Measurements from ENCODE around the gene SNX9.

SNX9 gene

DNA sequence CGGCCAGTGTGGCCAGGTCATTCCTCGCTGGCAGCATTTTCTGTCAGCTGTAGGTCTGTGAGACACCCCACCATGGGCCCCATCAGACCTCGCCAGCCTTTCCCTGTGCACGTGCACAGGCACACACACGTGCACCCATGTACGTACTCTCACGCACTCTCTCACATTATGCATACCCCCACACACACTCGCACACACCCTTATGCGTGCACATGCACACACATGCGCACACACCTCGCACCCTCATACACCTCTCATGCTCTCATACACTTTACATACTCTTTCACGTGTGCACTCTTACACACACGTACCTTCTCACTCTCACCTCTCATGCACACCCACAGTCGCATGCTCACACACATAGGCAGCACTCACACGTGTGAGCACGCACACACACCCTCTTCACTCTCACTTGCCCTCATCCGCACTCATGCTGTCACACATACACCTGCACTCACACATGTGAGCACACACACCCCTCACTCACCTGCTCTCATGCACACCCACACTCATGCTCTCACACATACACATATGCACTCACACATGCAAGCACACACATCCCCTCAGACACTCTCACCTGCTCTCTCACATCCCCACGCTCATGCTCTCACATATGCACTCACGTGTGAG, 46.7 kb downstream of the SNX9 start:
- no peak for TF ChIP-seq ZFX (IDR thresholded peaks at IDR 0.05)
- TF ChIP-seq, protein P1, sequence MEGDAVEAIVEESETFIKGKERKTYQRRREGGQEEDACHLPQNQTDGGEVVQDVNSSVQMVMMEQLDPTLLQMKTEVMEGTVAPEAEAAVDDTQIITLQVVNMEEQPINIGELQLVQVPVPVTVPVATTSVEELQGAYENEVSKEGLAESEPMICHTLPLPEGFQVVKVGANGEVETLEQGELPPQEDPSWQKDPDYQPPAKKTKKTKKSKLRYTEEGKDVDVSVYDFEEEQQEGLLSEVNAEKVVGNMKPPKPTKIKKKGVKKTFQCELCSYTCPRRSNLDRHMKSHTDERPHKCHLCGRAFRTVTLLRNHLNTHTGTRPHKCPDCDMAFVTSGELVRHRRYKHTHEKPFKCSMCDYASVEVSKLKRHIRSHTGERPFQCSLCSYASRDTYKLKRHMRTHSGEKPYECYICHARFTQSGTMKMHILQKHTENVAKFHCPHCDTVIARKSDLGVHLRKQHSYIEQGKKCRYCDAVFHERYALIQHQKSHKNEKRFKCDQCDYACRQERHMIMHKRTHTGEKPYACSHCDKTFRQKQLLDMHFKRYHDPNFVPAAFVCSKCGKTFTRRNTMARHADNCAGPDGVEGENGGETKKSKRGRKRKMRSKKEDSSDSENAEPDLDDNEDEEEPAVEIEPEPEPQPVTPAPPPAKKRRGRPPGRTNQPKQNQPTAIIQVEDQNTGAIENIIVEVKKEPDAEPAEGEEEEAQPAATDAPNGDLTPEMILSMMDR (conservative IDR thresholded peaks at IDR 0.05) = no peak
- no peak overlapping the region for H3K27ac ChIP-seq

DNA sequence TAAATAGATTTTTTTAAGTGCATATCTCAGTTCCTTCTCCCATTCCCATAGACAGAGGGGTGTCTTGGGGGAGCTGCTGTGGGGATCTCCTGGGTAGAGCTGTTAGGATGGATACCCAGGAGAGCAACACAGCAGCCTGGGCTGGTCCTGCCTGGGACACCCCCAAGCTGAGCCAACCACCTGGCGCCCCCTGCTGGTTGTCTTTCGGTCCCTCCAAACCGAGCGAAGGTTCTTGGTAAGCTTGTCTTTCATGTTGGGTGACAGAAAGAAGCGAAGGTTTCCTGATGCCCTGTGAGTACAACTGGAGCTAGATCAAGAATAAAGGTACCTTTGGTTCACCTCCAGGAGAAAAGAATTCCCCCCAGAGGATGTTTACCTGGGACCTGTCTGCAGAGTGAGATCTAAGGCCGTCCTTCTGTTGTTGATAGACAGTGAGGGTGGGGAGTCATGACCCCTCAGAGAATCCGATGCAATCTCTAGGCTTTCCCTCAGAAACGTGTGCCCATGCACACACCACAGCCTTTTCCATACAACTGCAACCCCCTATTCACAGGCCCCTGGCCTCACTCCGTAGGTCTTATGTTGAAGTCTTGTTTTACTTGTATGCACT, 50.8 kb downstream of the SNX9 start:
- TF ChIP-seq, protein P1 (conservative IDR thresholded peaks at IDR 0.05) = peak; percentile 85
- TF ChIP-seq ZFX (IDR thresholded peaks at IDR 0.05) = no peak
- no peak overlapping the region for H3K27ac ChIP-seq

DNA sequence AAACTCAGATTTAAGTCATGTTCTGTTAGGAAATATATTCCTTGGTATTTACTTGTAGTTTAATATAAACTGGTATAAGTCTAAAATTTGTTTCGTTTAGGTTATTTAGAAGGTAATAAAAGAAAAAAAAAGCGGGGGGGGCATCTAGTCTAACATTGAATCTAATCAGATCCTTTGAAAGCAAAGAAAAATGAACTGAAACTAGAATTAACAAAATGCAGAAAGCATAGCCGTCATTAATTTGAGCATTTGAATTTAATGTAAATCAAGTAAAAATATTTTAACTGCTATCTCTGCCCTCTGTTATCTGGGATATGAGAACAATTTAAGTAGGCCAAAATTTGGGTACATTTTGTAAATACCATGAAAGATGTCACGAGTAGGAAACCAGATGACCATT, 54.1 kb downstream of the SNX9 start:
- TF ChIP-seq ZFX (IDR thresholded peaks at IDR 0.05) = no peak
- TF ChIP-seq, protein P1 (conservative IDR thresholded peaks at IDR 0.05) = no peak
- H3K27ac ChIP-seq = no peak overlapping the region

DNA sequence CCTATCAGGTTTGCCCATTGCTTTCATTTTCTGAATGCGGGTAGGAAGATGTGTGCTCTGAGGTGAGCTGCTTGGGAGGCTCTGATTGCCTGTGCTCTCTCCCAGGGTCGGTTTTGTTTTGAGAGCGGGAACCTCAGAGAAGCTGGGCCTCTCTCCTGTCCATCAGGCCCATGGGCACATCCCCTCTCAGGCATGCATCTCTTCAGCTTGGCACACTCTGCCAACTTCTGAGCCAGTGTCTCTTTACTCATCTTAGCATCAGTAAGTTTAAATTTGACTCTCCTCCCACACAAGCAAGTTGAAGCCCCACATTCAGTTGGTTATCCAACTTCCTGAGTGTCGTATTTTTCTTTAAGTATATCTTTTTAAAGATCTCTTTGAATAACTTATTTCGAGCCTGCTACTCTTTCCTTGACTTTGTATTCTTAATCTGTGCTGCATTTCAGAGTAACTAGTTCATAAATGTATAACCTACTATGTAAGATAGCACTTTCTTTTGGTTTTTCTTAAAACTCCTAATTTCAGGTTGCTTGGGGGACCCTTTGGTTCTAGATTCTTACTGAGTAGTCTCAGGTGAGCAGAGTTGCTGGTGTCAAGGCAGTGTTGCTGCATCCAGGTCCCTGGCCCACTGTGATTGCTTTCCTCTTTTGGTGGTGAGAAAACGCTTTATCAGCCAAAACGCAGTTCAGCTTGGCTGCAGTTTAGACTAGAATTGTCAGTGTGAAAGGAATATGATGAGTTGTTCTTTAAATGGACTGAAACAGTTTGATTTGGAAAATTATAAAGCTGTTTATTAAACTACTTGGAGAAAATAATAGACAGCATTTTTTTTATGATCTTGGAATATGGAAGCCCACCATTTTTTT, 54.8 kb downstream of the SNX9 start:
- no peak for TF ChIP-seq ZFX (IDR thresholded peaks at IDR 0.05)
- TF ChIP-seq, protein P1 (conservative IDR thresholded peaks at IDR 0.05) = no peak
- no peak overlapping the region for H3K27ac ChIP-seq

DNA sequence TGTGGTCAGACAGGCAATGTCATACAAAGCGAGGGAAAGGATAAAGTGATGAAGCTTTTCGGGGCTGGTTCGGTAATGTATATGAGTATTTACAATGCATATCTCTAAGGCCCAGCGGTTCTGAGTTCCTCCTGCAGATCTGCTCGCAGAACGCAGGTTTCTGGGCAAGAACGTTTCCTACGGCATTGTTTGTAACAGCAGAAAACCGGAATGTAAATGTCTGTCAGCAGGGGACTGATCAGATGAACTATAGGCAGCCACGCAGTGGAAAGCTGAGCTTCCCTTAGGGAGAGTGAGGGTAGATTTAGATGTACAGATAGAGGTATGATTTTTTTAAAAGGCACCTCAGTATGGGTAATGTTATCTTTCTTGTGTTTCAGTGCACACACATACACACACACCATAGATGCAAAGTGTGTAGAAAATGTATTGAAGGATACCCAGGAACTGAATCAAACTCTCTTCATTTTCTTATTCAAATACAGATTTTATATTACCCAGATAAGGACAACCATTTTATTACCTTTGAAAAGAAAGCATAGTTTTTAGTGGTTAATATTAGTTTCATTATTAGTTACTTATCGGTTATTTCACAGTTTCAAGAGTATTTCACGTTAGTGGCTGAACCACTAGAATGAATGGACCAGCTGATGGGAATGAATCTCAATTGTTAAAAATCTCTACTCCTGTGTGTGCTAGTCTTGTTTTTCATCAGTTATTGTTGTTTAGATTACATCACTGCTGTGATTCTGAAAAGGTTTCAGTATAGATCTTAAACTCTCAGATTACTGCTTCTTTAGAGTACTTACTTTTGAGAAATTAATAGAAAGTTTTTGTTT, 56.2 kb downstream of the SNX9 start:
- no peak overlapping the region for H3K27ac ChIP-seq
- TF ChIP-seq, protein P1 (conservative IDR thresholded peaks at IDR 0.05) = no peak
- no peak for TF ChIP-seq ZFX (IDR thresholded peaks at IDR 0.05)

DNA sequence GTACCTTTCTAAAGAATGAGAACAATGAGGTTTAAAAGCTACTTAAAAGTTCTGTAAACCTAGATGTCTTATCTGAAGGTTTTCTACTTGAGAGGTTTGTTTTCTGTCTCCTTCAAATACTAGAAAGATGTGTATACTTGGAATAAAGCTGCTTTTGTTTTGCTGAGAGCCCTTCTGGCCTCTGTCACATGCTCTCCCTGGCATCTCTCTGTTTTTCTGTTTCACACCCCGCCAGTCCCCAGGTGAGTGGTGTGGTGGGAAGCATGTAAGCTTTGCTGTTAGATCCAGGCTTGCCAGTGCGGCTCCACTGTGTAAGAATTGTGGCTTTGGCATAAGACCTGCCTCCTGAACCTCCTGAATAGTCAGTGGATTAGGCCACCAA, 56.8 kb downstream of the SNX9 start:
- H3K27ac ChIP-seq = no peak overlapping the region
- TF ChIP-seq, protein P1 (conservative IDR thresholded peaks at IDR 0.05) = no peak
- TF ChIP-seq ZFX (IDR thresholded peaks at IDR 0.05) = no peak
